K562 (cell line): ENCODE measurements around the gene RPS19BP1. TPM values are rescaled to one million over a fixed set of nuclear protein-coding genes. Genes with fewer than 3 reads are reported as not detected.
A peak's percentile ranks its signal among the peaks of the same experiment; 100 is the strongest.
"Not testable (repeated sequence)": the region's sequence is repeated elsewhere in the genome, so short reads cannot be mapped to it uniquely, and the experiment has no call there.

ENCODE experiments used
- ATAC-seq: fragments of 200-7000 bp; cut with Tn5 transposase; 3 replicates; pipeline ENCODE4 v1.9.1; 2020; ENCODE audit warnings: moderate library complexity
- BruUV-seq: library from RNA; stranded (reverse); fragments of 400-500 nt; replicated peaks from 2 replicates; lab custom pipeline; 2021; lab: Mats Ljungman, UMichigan
- CTCF ChIA-PET: fragments of 300-600 bp; formaldehyde crosslinking; extraction: SDS; loops from one replicate; lab custom pipeline; 2021; ENCODE audit warnings: low intra/inter-chr PET ratio; lab: Yijun Ruan, JAX
- POLR2A ChIA-PET: fragments of 300-600, 350-650 bp; sonication (Branson Sonifier 250); formaldehyde crosslinking; extraction: SDS; loops from one replicate; lab custom pipeline; 2021; ENCODE audit warnings: antibody characterized with exemption, inconsistent platforms; lab: Yijun Ruan, JAX
- DNase-seq, 4 experiments: peaks; one replicate each; pipeline versions ENCODE4 v3.0.0 to v3.0.0-alpha.2; 2011 to 2018; ENCODE audit warnings: low spot score in 3 of 4, mixed read lengths in 3 of 4; ENCODE audit errors: extremely low read depth in 1 of 4
- FAIRE-seq: peaks from 2 replicates; lab custom pipeline; 2011; peaks lifted over from hg19 to GRCh38; lab: Jason Lieb, UNC
- H2AFZ ChIP-seq: 2 replicates; pipeline ENCODE4 v1.6.0; 2011; ENCODE audit warnings: low read depth, low read length, control low read depth, inconsistent platforms
- H3K27ac ChIP-seq: fragments of 200-600 bp; 3 replicates; pipeline ENCODE4 v1.8.0; 2011; ENCODE audit warnings: low read depth, mild to moderate bottlenecking, control low read depth, inconsistent platforms, low read length, moderate library complexity, mixed read lengths; ENCODE audit errors: extremely low read depth
- H3K27me3 ChIP-seq, 2 experiments: fragments of 300-600 bp in 1 of 2; 2 replicates in 1 of 2; 3 replicates in 1 of 2; pipeline versions ENCODE4 v1.6.0 to v1.8.0; 2011; ENCODE audit warnings: inconsistent platforms in 2 of 2, low read length in 2 of 2, mild to moderate bottlenecking in 1 of 2, mixed read lengths in 1 of 2, moderate library complexity in 1 of 2; ENCODE audit not compliant: control insufficient read depth in 2 of 2, insufficient read depth in 2 of 2
- H3K36me3 ChIP-seq: fragments of 300-600 bp; 3 replicates; pipeline ENCODE4 v1.8.0; 2011; ENCODE audit warnings: mild to moderate bottlenecking, low read length, inconsistent platforms; ENCODE audit not compliant: control insufficient read depth, insufficient read depth
- H3K4me1 ChIP-seq, 2 experiments: fragments of 200-600 bp in 1 of 2; replicated peaks in 1 of 2; 2 replicates in 1 of 2; 3 replicates in 1 of 2; pipeline versions ENCODE4 v1.5.1 to v1.8.0; 2011; ENCODE audit warnings: inconsistent platforms in 2 of 2, low read length in 2 of 2, mild to moderate bottlenecking in 1 of 2, mixed read lengths in 1 of 2, moderate library complexity in 1 of 2; ENCODE audit not compliant: control insufficient read depth in 2 of 2, insufficient read depth in 2 of 2
- H3K4me2 ChIP-seq: 2 replicates; pipeline ENCODE4 v1.6.1; 2011; ENCODE audit warnings: low read length, control low read depth, inconsistent platforms, mixed read lengths; ENCODE audit not compliant: insufficient read depth
- H3K4me3 ChIP-seq: fragments of 200-600 bp; sonication (generic), shearing (Covaris generic); 2 replicates; pipeline ENCODE4 v1.5.1; 2016; ENCODE audit warnings: control low read depth, inconsistent platforms
- H3K79me2 ChIP-seq: fragments of 200-600 bp; 3 replicates; pipeline ENCODE4 v1.8.0; 2011; ENCODE audit warnings: low read length, inconsistent platforms; ENCODE audit not compliant: control insufficient read depth, insufficient read depth
- H3K9ac ChIP-seq, 2 experiments: 2 replicates each; pipeline versions ENCODE4 v1.6.0 to v1.6.1; 2011; ENCODE audit warnings: low read depth in 2 of 2, low read length in 2 of 2, control low read depth in 1 of 2, inconsistent platforms in 1 of 2, mild to moderate bottlenecking in 1 of 2, mixed read lengths in 1 of 2; ENCODE audit not compliant: insufficient read depth in 1 of 2
- H3K9me1 ChIP-seq: one replicate; pipeline ENCODE4 v1.6.0; 2011; ENCODE audit warnings: inconsistent platforms, mild to moderate bottlenecking, low read length, moderate library complexity; ENCODE audit not compliant: control insufficient read depth, insufficient read depth
- H3K9me3 ChIP-seq: replicated peaks from 2 replicates; pipeline ENCODE4 v1.5.1; 2011; ENCODE audit warnings: low read depth, low read length, inconsistent platforms; ENCODE audit not compliant: control insufficient read depth, insufficient read depth
- H4K20me1 ChIP-seq: replicated peaks from 2 replicates; pipeline ENCODE4 v1.6.1; 2011; ENCODE audit warnings: low read length, inconsistent platforms, mixed read lengths; ENCODE audit not compliant: control insufficient read depth, insufficient read depth
- ESRRB ChIP-seq: fragments of 250-450 bp; sonication (Bioruptor Pico); IDR thresholded peaks from 2 replicates; pipeline ENCODE4 v1.5.0; 2020; ENCODE audit warnings: mild to moderate bottlenecking, moderate library complexity, borderline replicate concordance
- HDGF ChIP-seq: fragments of 450-650 bp; IDR thresholded peaks from 2 replicates; pipeline ENCODE4 v1.6.1; 2016
- NEUROD1 ChIP-seq: fragments of 150-350 bp; IDR thresholded peaks from 2 replicates; pipeline ENCODE4 v1.6.1; 2014; ENCODE audit warnings: borderline replicate concordance, low read length, low read depth; ENCODE audit not compliant: partially characterized antibody
- OTX1 ChIP-seq: fragments of 450-650 bp; formaldehyde crosslinking; IDR thresholded peaks from 2 replicates; pipeline ENCODE4 v1.4.0; 2022; ENCODE audit warnings: mild to moderate bottlenecking
- POU5F1 ChIP-seq: fragments of 150-350 bp; IDR thresholded peaks from 2 replicates; pipeline ENCODE4 v1.6.1; 2014; ENCODE audit warnings: borderline replicate concordance, low read length, low read depth, mild to moderate bottlenecking; ENCODE audit not compliant: partially characterized antibody
- TAF15 ChIP-seq: fragments of 200-400 bp; formaldehyde crosslinking; IDR thresholded peaks from 2 replicates; pipeline ENCODE4 v1.6.1; 2017; ENCODE audit warnings: mild to moderate bottlenecking, low read depth, low read length, moderate library complexity
- TFAM ChIP-seq: fragments of 250-450 bp; sonication (Bioruptor Pico); conservative IDR thresholded peaks from 2 replicates; pipeline ENCODE4 v1.5.0; 2021; ENCODE audit warnings: mild to moderate bottlenecking, moderate library complexity
- TFAP4 ChIP-seq: sonication (generic); formaldehyde crosslinking; IDR thresholded peaks from 2 replicates; pipeline ENCODE4 v1.8.0; 2022; ENCODE audit warnings: missing genetic modification reagents, mild to moderate bottlenecking, moderate library complexity, borderline replicate concordance
- THRA ChIP-seq: fragments of 450-650 bp; IDR thresholded peaks from 2 replicates; pipeline ENCODE4 v1.6.1; 2017; ENCODE audit warnings: mild to moderate bottlenecking, moderate library complexity
- TOE1 ChIP-seq, 2 experiments: fragments of 450-650 bp in 1 of 2; sonication (generic) in 1 of 2; formaldehyde crosslinking in 1 of 2; IDR thresholded peaks; 2 replicates each; pipeline versions ENCODE4 v1.7.1 to v1.8.0; 2016 to 2022; ENCODE audit warnings: borderline replicate concordance in 2 of 2, mild to moderate bottlenecking in 2 of 2, antibody characterized with exemption in 1 of 2, inconsistent platforms in 1 of 2, low read depth in 1 of 2, missing genetic modification reagents in 1 of 2, moderate library complexity in 1 of 2
- ZNF239 ChIP-seq: fragments of 250-450 bp; sonication (Bioruptor Pico); IDR thresholded peaks from 2 replicates; pipeline ENCODE4 v1.4.0; 2020; ENCODE audit warnings: mild to moderate bottlenecking
- ZNF24 ChIP-seq: fragments of 450-650 bp; IDR thresholded peaks from 2 replicates; pipeline ENCODE4 v1.6.1; 2016
- ZNF408 ChIP-seq: fragments of 250-450 bp; sonication (Bioruptor Pico); IDR thresholded peaks from 2 replicates; pipeline ENCODE4 v1.4.0; 2020; ENCODE audit warnings: low read depth, mild to moderate bottlenecking, moderate library complexity
- WGBS: fragments of 100-300 bp; shearing (Covaris generic); methylation state at CpG from one replicate; pipeline ENCODE4 v1.1.6; 2016; ENCODE audit warnings: low coverage, mixed read lengths; ENCODE audit not compliant: insufficient coverage; ENCODE audit errors: missing lambda C conversion rate; 5-methylcytosine and 5-hydroxymethylcytosine counted together
- in situ Hi-C: fragments of 300-500 bp; cut with MboI; formaldehyde crosslinking; loops from 4 replicates; pipeline ENCODE4 v1.15.0; 2018; ENCODE audit warnings: inconsistent platforms, mixed read lengths
- intact Hi-C: fragments of 100-400 bp; cut with micrococcal nuclease; formaldehyde crosslinking; loops from 2 replicates; pipeline ENCODE4 v1.14.2; 2022
- polyA plus RNA-seq, 8 experiments: library from polyadenylated mRNA; depleted of rRNA in 4 of 8; stranded (reverse) in 5 of 8; unstranded in 3 of 8; fragments of >200 nt; fragmentation: Nextera tagmentation in 2 of 8; fragmentation: Illumina TruSeq in 1 of 8; extraction: Ambion mirVana in 2 of 8; extraction: Trizol in 1 of 8; gene quantifications; 2 replicates each; pipeline versions ENCODE4 v1.2.1 to v1.2.3, GENCODE V29; 2011 to 2014; ENCODE audit warnings: inconsistent platforms in 1 of 8, missing spikeins in 1 of 8
- total RNA-seq, 7 experiments: library from RNA; depleted of rRNA in 6 of 7; stranded (reverse); fragments of >200 nt in 6 of 7; fragmentation: Illumina TruSeq in 2 of 7; extraction: Trizol in 2 of 7; gene quantifications; 2 replicates each; pipeline versions ENCODE4 v1.2.1 to v1.2.3, GENCODE V29; 2011 to 2021; ENCODE audit warnings: low replicate concordance in 1 of 7

The RPS19BP1 gene
- total and polyA plus RNA-seq, 9 of the 15 experiments (the other 6 are each of a cell fraction or from before 2014, with no cell fraction given) = 3.0 to 223 (median 84.3) TPM

GRCh38 chr22:39507021-39507420, 25.5 kb downstream of the RPS19BP1 start:
- POLR2A ChIA-PET = interaction anchor here (1.6 to 8.6 kb wide), 3 partner anchors 9 to 15 kb away, joined by 4 to 106 read pairs (median 9); partner anchors contain the start of gene ATF4
- WGBS = 90% methylated on average over 7 of the region's 10 CpGs
- H3K27me3 ChIP-seq, DNase-seq, H3K9me1 ChIP-seq, H4K20me1 ChIP-seq, H3K4me2 ChIP-seq, H3K4me3 ChIP-seq, H3K27ac ChIP-seq, FAIRE-seq, H2AFZ ChIP-seq, BruUV-seq, ATAC-seq, H3K9ac ChIP-seq, CTCF ChIA-PET, H3K9me3 ChIP-seq, intact Hi-C loops: not testable (repeated sequence)
- H3K4me1 ChIP-seq = peaks cover 4 to 17% of the 10 kb centered on the region in 2 experiments; a peak in 3 of 5 replicates
- peaks cover 93% of the 10 kb centered on the region for H3K36me3 ChIP-seq
- peaks cover 79% of the 10 kb centered on the region for H3K79me2 ChIP-seq
- in situ Hi-C loops = loop anchor here (10.0 kb wide), 1 partner anchor 332 kb away; no protein-coding TSS in a partner anchor

GRCh38 chr22:39504071-39504470, 28.5 kb downstream of the RPS19BP1 start:
- no peak overlapping the region; the same call in 1 of the 2 replicates for H3K4me3 ChIP-seq
- H3K4me2 ChIP-seq = no peak overlapping the region
- intact Hi-C loops (no loop called here), in situ Hi-C loops (loop anchor here (10.0 kb wide), 1 partner anchor 329 kb away; no protein-coding TSS in a partner anchor)
- BruUV-seq = no TSS peak
- no peaks in the 10 kb centered on the region; the same call in 1 of the 2 replicates for H4K20me1 ChIP-seq
- H3K27me3 ChIP-seq = no peaks in the 10 kb centered on the region
- H2AFZ ChIP-seq = no peak overlapping the region
- peaks cover 63% of the 10 kb centered on the region for H3K79me2 ChIP-seq
- peak overlapping the region; percentile 84; the same call in 1 of the 3 replicates for H3K27ac ChIP-seq
- DNase-seq (no peak), FAIRE-seq (no peak), ATAC-seq (no peak)
- H3K36me3 ChIP-seq = peaks cover 63% of the 10 kb centered on the region
- H3K4me1 ChIP-seq = peaks cover 19 to 34% of the 10 kb centered on the region in 2 experiments
- POLR2A ChIA-PET = interaction anchor here (0.7 to 8.6 kb wide), 3 partner anchors 11 to 18 kb away, joined by 3 to 106 read pairs (median 12); partner anchors contain the start of gene ATF4
- H3K9me1 ChIP-seq = peaks cover 2% of the 10 kb centered on the region
- H3K9ac ChIP-seq = peak overlapping the region; percentile 95 to 96; a peak in 3 of 4 replicates
- 95% methylated on average over 8 of the region's 16 CpGs for WGBS
- CTCF ChIA-PET = no interaction called here
- H3K9me3 ChIP-seq = no peaks in the 10 kb centered on the region
- no peak for TF ChIP-seq ZNF239 (CRISPR knock-in tag)
- TF ChIP-seq POU5F1 = no peak
- TF ChIP-seq TFAP4 (CRISPR knock-in tag) = no peak
- TF ChIP-seq THRA = no peak
- TF ChIP-seq HDGF = no peak
- no peak for TF ChIP-seq ZNF24
- TF ChIP-seq TFAM (CRISPR knock-in tag) = no peak
- no peak for TF ChIP-seq TAF15
- no peak for TF ChIP-seq OTX1 (CRISPR knock-in tag)
- no peak for TF ChIP-seq ESRRB
- no peak for TF ChIP-seq NEUROD1
- no peak for TF ChIP-seq TOE1 (IDR thresholded peaks at IDR 0.05; ENCODE audit: borderline replicate concordance)
- no peak for TF ChIP-seq TOE1 (CRISPR knock-in tag; IDR thresholded peaks at IDR 0.05; ENCODE audit: borderline replicate concordance, low read depth)
- TF ChIP-seq ZNF408 (CRISPR knock-in tag) = no peak
